Measurements from ENCODE around the gene REXO1.

The REXO1 gene

GRCh38 chr19:1797313-1797712 is 51.0 kb downstream of the REXO1 start (continued):
- TF ChIP-seq REST (tag by site-specific recombination; IDR thresholded peaks at IDR 0.05) (peak; percentile 60), ZNF555 (tag by site-specific recombination; conservative IDR thresholded peaks at IDR 0.05) (peak; percentile 73), ZNF292 (tag by site-specific recombination; IDR thresholded peaks at IDR 0.05; ENCODE audit: borderline replicate concordance, low read depth) (0 out of 2 replicates have a peak, but pooled peaks have one; percentile 28), ZNF138 (tag by site-specific recombination; IDR thresholded peaks at IDR 0.05; ENCODE audit: borderline replicate concordance) (0 out of 2 replicates have a peak, but pooled peaks have one; percentile 38), ZBTB21 (tag by site-specific recombination; IDR thresholded peaks at IDR 0.05) (0 out of 2 replicates have a peak, but pooled peaks have one; percentile 43), ZNF664 (tag by site-specific recombination; IDR thresholded peaks at IDR 0.05) (0 out of 2 replicates have a peak, but pooled peaks have one; percentile 46), ZNF623 (tag by site-specific recombination; IDR thresholded peaks at IDR 0.05) (peak; percentile 73), ZNF394 (tag by site-specific recombination; IDR thresholded peaks at IDR 0.05; ENCODE audit: borderline replicate concordance) (peak; percentile 93), ZNF404 (tag by site-specific recombination; IDR thresholded peaks at IDR 0.05) (0 out of 2 replicates have a peak, but pooled peaks have one; percentile 9), ZBTB8A (tag by site-specific recombination; IDR thresholded peaks at IDR 0.05) (peak; percentile 69; the same call in 1 of the 2 replicates), GLI2 (tag by site-specific recombination; IDR thresholded peaks at IDR 0.05; ENCODE audit: borderline replicate concordance, low read depth) (peak; percentile 63; the same call in 1 of the 2 replicates), ZNF560 (tag by site-specific recombination; IDR thresholded peaks at IDR 0.05; ENCODE audit: borderline replicate concordance) (0 out of 2 replicates have a peak, but pooled peaks have one; percentile 30), ZNF426 (tag by site-specific recombination; IDR thresholded peaks at IDR 0.05) (peak; percentile 84), ZBTB11 (tag by site-specific recombination; conservative IDR thresholded peaks at IDR 0.05; ENCODE audit: low read depth) (peak; percentile 77), ZNF518A (tag by site-specific recombination; conservative IDR thresholded peaks at IDR 0.05; ENCODE audit: low read depth) (peak; percentile 88), ZNF433 (tag by site-specific recombination; IDR thresholded peaks at IDR 0.05; ENCODE audit: low read depth) (peak; percentile 52; the same call in 1 of the 2 replicates)

Data from HEK293 (cell line).